Measurements from ENCODE around the gene KDM3A.

The KDM3A gene

DNA sequence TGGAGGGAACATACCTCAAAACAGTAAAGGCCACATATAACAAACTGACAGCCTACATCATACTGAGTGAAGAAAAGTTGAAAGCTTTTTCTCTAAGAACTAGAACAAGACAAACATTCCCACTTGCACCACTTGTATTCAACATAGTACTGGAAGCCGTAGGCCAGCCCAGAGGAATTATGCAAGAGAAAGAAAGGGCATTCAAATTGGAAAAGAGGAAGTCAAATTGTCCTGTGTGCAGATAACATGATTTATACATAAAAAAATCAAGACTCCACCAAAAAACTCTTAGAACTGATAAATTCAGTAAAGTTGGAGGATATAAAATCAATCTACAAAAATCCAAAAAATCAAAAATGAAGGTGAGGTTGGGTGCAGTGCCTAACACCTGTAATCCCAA is 8.0 kb upstream of the KDM3A start:
- DNase-seq (ENCODE audit: low spot score) = no peak

DNA sequence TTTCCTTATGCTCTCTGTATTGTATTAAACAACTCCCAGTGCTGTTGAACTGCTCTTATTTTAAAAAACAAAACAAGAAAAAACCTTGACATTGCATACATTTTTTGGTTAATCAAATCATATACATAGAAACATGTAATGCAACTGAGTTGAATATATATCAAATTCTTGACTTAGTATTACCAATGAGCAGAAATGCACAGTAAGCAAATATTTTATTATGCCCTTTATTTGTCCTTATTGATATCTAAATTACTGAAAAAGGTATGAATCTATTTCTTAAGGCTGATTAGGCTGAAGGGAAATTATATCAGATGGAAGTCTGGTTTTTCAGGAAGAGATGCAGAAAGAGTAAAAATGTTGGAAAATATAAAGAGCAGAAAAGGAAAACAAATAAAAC is 6.9 kb upstream of the KDM3A start:
- DNase-seq (ENCODE audit: low spot score) = no peak

DNA sequence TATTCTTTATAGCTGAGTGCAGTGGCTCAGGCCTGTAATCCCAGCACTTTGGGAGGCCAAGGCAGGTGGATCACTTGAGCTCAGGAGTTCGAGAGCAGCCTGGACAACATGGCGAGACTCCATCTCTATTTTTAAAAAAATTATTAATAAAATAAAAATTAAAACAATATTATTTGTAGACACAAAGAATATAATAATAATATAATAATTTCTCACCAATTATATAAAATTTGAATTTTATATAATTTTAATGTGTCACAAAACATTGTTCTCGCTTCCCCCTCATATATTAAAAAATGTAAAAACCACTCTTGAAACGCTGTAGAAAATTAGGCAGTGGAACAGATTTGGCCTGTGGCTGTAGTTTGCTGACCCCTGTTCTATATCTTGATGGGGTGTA is 5.6 kb upstream of the KDM3A start:
- no peak for DNase-seq (ENCODE audit: low spot score)

DNA sequence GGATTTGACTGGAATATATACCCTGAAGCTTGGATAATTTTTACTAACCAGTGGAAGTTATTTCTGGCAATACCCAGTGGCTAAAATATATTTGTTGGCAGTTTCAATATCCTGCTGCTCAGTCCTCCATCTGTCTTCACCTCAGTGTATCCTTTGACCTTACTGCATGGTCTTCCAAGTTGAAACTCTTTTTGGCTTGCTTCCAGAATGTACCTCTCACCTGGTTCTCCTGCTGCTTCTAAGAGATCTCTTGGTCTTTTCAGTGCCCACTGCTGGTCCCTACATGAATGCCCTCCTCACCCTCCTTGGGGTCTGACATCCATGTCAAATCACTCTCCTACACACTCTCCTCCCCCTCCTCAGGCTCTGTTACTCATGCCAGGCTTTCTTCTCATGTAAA is 4.8 kb upstream of the KDM3A start:
- DNase-seq (ENCODE audit: low spot score) = no peak

DNA sequence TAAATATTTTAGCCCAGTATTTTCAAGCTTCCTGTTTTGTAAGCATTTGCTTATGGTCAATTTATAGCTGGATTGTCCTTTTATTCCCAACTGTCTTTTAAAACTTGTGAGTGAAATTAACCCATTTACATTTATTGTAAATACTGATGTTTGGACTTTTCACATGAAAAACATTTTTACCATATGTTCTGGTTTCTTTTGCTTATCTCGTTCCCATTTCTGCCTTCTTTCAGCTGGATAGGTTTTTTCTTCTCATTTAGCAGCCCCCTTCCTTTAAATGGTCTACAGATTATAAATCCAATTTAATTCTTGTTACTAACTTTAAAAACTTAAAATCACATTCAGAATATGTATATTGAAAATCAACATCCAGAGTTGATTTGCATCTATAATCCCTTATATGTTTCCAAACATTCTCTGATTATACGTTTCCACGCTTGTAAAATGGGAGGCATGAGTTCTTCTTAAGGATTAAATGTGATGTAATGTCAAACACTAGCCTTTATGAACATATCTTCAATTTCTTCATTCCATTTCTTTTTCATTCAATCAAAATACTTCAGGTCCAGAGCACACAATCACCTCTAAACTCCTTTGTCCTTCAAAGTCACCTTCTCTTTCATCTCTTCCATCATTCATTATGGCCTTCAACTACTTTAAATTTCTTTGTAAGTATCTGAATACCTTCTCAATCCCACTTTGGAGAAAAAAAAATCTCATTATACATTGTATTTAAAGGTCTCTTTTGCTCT is 1.1 kb upstream of the KDM3A start:
- DNase-seq (ENCODE audit: low spot score) = no peak

DNA sequence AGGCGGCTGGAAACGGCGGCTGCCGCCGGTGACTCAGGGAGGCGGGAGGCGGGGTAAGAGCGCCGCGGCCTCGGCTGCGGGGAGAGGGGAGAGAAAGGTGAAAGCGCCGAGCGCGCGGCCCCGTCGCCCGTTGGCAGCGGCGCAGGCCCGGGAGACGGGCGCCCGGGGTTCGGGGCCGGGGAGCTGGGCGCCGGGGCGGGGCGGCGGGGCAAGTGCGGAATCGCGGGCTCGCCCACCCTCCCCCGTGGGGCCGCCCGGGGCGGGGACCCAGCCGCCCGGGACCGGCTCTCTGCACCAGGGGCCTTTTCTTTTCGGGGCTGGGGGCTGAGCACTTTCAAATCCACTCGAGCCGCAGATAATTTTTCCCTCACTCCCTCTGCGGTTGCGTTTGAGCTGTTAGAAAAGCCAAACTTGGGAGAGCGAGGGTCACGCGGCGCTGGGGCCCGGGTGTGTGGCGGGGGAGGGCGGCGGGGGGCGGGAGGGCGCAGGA is 266 bp downstream of the KDM3A start:
- no peak for DNase-seq (ENCODE audit: low spot score)

DNA sequence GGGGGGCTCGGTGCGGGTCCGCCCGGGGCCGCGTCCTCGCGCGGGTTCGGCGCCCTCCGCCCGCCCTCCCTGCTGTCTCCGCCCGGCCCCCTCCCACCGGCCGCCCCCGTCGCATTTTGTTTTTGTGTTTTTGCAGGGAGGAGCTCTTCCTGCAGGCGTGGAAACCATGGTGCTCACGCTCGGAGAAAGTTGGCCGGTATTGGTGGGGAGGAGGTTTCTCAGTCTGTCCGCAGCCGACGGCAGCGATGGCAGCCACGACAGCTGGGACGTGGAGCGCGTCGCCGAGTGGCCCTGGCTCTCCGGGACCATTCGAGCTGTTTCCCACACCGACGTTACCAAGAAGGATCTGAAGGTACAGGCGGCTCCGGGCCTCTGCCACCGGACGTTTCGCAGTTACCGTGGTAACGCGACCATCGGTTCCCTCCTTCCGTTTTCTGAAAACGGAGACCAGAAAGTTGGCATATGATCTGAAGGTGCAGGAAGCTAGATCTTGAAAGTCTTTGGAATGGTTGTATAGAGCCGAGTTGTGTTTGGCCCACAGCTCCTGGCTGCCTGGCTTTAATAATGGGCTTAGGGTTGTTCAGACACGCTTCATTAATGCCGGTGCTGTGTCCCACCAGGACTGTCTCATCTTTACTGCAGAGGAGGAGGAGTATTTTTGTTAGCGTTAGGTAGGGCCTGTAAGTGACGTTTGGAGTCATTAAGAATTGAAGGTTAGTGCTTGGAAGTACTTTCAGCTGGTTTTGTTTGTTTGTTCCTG is 891 bp downstream of the KDM3A start:
- DNase-seq (ENCODE audit: low spot score) = peak; percentile 42

DNA sequence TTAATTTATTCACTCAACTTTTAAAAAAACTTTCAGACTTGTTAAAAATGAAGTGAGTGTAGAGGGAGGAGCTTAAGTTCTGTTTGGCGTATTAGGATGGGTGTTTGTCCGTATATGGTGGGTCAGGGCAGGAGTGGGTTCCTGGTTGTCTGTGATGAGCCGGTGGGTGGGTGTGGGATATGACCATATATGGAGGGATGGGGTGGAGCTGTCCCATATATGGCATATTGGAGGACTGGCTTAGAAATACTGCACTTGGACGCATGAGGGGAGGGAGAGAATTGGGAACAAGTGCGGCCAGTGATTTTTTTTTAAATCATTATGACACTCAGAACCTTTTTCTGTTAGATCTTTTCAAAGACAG is 1.5 kb downstream of the KDM3A start:
- peak; percentile 91 for DNase-seq (ENCODE audit: low spot score)

DNA sequence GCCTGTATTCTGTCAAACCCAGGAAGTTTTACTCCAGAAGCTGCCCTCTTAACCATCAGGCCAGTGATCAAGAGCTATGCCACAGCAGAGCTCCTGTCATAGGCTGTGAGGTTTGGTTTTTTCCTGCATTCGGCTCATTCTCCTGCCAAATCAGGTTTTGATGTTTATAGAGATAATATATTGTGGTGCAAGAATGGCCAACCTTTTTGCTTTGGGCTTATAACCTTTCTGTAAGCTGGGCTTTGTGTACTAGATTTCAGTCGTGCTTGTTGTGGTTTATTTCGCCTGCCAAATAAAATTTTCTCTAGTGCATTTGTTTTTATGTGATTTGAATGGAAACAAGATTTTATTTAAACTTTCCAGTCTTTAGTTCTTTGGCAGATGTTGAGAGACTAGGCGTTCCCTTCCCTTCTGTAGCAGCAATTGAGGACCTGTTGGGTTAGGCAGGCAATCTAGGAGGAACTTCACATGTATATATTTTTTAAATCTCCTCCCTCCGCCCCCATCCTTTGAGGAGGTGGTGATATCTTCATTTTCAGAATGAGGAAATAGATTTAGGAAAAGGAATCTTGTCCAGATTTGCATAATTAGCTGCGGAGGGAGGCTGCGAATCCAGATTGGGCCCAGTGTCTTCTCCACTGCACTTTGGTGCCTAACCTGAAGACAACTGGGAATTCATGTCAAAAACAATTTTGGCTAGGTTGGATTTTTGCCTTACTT is 2.6 kb downstream of the KDM3A start:
- no peak for DNase-seq (ENCODE audit: low spot score)

DNA sequence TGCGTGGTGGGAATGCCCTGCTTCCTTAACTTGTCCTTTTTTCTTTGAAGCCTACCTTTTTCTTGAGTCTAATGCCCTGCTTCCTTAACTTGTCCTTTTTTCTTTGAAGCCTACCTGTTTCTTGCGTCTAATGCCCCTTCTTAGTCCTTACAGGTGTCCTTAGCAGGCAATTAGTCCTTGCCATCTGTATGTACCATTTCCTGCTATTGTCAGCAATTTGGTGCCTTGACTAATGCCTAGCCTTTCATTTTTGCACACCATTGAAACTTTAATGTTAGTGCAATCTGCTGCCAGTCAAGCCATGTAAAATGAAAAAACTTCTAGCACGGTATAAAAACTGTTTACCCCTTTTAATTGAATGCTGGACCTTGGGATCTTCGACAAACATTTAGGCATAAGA is 4.3 kb downstream of the KDM3A start:
- DNase-seq (ENCODE audit: low spot score) = no peak

DNA sequence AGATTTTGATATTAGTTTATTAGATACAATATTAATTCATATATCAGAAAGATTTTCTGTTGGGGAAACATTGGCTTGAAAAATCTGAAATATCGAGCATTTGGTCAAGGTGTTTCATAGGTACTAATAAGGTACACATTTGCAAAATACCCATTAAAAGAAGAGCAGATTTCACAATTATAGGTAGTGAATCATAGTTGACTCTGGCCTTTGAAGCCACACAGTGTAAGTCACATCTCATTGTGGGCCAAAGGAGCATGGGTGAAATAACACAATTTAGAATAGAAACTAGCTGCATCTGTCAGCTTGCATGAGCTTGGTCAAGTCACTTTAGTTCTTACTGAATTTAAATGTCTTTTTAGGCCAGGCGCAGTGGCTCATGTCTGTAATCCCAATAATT is 4.9 kb downstream of the KDM3A start:
- no peak for DNase-seq (ENCODE audit: low spot score)

DNA sequence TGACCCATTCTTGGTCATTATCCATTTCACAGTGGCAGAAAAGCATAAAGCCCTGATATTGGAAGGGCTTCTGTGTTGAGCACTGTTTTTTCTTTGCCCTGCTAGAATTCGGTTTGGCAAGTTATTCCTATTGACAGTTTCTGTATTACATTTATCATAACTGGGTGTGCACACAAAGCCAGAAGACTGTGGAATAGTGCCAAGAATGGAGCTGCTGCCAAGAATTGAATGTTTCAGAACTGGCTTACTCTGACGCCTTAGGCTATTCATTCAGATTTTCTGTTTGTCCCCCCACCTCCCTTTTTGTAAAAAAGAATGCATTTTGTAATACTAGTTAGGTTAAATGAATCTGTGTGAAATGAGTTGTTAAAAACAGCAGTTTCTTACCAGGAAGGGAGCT is 12.7 kb downstream of the KDM3A start:
- DNase-seq (ENCODE audit: low spot score) = peak; percentile 47

DNA sequence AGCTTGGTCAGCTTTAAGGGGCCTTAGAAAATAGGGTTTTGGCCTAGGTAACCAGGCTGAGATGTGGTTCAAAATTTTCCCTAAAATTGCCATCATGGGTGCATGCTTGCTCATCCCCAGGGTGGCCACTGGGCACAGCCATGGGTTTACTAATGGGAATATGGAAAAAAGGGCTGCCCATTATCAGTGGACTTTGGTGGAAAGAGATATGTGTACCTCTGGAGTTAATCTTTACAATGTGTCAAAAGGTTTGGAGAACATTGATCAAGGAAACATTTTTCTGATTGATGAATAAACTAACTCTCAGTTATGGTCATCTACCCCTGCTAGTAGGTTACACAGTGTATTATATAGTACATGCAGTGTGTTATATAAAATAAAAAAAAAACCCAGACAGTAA is 13.1 kb downstream of the KDM3A start:
- DNase-seq (ENCODE audit: low spot score) = no peak

DNA sequence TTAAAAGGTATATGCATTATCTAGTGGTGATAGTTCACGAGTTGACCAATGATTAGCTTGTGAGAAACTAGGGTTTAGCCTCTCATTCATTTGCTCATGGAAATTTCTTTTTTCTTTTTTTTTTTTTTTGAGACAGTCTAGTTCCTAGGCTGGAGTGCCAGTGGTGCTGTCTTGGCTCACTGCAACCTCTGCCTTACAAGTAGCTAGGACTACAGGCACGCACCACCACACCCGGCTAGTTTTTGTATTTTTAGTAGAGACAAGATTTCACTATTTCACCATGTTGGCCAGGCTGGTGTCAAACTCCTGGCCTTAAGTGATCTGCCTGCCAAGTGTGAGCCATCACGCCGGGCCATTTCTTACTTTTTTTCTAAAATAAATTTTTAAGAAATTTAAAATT is 14.0 kb downstream of the KDM3A start:
- DNase-seq (ENCODE audit: low spot score) = no peak

DNA sequence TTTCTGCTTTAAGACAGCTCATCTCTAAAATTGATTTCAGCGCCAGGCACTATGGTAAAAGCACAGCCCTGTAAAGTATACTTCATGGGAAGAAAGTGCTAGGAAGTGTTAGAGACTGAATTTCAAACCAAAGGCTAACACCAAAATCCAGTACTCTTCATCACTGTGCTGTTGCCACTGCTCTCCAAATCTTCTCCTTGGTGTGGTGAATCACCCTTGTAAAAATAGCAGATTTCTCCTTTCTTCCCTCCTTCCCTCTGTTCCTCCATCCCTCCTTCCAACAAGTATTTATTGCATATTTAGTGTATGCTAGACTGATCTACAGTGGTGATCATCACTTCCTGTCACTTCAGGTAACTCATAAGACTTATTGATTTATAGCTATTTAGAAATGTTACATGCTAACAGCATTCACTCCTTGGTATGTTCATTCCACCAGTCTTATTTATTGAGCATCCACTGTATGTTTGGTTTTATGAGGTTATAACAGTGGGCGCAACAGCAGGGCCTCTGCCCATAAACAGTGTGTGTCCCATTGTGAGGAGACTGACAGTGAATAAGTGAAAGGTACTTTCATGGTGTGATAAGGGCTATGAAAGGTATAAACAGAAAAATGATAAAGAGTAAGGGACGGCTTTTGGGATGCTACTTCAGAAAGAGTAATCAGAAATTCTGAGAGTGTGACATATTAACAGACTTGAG is 20.0 kb downstream of the KDM3A start:
- DNase-seq (ENCODE audit: low spot score) = no peak

DNA sequence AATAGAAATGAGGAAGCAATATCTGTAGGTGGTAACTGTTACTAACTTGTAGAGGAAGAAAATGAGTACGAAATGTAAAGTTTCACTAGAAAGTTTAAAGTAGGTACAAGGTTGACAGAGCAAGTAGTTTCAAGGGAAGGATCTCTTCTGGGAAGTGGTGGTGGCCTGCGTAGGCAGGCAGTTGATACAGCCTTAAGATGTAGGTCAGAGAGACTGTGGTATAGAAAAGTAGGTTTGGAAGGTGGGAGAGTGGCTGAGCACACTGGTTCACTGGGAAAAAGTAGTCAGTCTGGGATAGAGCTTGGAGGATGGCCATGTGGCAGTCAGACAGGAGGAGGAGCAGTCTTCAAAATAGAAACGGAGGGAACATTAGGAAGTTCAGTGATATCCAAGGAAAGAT is 23.5 kb downstream of the KDM3A start:
- DNase-seq (ENCODE audit: low spot score) = no peak

DNA sequence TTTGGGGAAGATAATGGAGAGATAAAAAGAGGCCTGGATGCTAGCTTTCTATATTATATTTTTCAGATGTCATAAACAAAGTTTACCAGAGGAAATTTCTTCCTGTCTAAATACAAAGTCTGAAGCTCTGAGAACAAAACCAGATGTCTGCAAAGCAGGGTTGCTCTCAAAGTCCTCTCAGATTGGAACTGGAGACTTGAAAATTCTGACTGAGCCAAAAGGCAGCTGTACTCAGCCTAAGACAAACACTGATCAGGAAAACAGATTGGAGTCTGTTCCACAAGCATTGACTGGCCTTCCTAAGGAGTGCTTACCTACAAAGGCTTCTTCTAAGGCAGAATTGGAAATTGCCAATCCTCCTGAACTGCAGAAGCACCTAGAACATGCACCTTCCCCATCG is 25.1 kb downstream of the KDM3A start:
- no peak for DNase-seq (ENCODE audit: low spot score)

DNA sequence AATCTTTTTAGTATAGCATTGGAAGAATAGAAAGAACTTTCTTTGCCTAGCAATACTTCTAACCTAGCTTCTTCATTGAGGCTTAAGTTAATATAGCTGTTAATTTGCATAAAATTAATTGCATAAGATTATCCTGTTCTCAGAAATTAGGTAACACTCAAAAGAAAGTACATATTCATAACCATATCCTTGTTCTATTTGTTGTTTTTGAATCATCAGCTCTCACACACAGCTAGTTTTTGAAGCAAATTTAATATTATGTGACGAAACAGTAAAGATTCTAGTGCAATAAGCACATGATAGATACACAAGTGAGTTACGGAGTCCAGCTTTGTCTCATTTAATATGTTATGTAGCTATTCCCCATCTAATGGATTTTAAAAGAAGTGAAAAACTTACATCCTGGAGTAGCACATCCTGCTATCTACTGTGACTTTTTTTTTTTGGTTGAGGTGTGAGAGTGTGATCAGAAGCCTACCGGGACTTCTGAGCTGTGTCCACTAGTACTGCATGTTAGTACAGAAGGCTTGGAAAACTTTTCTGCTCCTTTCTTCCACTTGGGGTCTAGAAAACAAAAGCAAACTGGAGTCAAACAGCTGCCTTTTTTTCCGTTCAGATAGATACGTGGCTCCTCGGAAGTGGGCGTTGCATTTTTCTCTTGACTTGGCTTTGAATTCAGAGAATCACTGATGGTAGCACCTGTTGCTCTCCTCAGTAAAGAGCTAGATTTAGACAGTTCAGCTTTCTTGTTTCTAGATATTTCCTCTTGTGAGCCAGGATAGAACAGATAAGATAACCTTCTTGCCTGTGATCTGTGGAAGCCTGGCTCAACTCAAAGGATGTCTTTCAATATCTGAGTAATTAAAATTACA is 27.2 kb downstream of the KDM3A start:
- DNase-seq (ENCODE audit: low spot score) = no peak

DNA sequence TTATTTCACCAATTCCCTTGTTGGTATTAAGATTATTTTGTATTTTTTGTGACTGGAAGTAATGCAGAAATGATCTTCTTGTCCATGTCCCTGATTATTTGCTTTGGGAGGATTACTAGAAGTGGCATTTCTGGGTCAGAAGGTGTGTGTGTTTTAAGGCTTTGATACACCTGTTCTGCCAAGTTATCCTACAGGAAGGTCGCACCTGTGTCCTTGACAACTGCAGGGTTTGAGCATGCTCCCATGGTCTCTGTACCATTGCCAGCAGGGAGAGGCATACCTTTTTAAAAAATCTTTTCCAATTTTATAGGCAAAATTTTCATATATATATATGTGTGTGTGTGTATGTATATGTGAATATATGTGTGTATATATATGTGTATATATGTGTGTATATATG is 29.7 kb downstream of the KDM3A start:
- no peak for DNase-seq (ENCODE audit: low spot score)

DNA sequence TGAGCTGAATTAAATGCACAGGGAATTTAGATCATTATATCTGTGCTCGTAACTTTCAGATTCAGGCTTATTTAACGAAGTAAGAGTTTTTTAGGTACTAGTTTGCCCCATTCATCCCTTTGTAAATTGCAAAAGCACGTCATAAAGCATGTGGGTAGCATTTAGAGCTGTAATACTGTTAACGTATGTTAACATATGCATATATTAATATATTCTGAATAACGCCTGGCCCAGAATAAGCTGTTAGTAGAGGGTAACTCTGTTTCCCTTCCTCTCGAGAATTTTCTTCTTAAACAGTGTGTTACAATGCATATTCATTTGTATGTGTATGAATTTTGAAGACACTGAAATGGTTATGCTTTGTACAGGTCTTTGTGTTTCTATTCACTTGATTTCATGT is 30.5 kb downstream of the KDM3A start:
- DNase-seq (ENCODE audit: low spot score) = no peak

DNA sequence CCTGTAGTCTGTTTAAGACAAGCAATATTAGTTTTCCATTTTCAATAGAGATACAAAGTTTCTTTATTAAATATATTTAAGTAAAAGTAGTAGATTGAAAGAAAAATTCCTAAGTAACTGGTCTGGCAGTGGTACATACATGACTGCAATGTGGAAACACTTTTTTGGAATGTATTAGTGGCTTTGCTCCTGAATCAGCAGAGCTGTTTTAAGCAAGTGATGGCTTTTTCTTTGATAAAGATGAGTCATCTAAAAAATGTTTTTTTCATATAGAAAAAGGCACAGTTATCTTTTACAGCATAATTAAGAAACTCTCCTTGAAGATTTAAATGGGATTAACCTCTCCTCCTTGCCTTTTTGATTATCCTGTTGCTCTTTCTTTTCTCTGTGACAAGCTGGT is 34.9 kb downstream of the KDM3A start:
- peak; percentile 49 for DNase-seq (ENCODE audit: low spot score)
